Measurements from ENCODE around the gene NAT8L.

GRCh38 chr4:2015008-2015407 lies 44.1 kb upstream of the NAT8L start:
- TF ChIP-seq POLR2A (IDR thresholded peaks at IDR 0.05; ENCODE audit: low read depth, low read length) (no peak), POLR2AphosphoS5 (IDR thresholded peaks at IDR 0.05; ENCODE audit: low read depth, low read length) (no peak), TAF1 (IDR thresholded peaks at IDR 0.05; ENCODE audit: borderline replicate concordance, low read depth, low read length) (no peak)
